ENCODE measurements around the gene CD63. TPM values are rescaled to one million over a fixed set of nuclear protein-coding genes. Genes with fewer than 3 reads are reported as not detected.

Gene CD63
- total and polyA plus RNA-seq, 9 of the 15 experiments (the other 6 are each of a cell fraction or from before 2014, with no cell fraction given) = 313 to 735 (median 433) TPM

DNA sequence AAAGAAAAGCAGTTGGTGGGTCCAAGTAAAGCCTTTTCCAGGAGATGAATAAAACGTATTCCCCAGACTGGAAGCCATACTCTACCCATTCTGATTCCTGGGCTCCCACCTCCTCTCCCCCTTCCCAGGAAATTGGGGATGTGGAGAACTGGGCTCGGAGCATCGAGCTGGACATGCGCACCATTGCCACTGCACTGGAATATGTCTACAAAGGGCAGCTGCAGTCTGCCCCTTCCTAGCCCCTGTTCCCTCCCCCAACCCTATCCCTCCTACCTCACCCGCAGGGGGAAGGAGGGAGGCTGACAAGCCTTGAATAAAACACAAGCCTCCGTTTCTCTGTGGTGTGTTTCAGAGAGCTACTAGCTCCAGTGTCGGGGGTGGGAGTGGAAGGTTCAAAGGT is 9.4 kb downstream of the CD63 start:
- Histone ChIP-seq H3K9me1 (ENCODE audit: control insufficient read depth, insufficient read depth, low read length) (no peaks in the 10 kb centered on the region), H3K27ac (ENCODE audit: extremely low read depth, low read depth, low read length) (no peak overlapping the region), H3K79me2 (ENCODE audit: control insufficient read depth, insufficient read depth, low read length) (peaks cover 6% of the 10 kb centered on the region; the same call in 2 of the 3 replicates), H3K4me2 (ENCODE audit: insufficient read depth, low read length) (no peak overlapping the region), H3K27me3 (ENCODE audit: control insufficient read depth in 2 of 2, insufficient read depth in 2 of 2, low read length in 2 of 2) (no peaks in the 10 kb centered on the region), H2AFZ (ENCODE audit: low read depth, low read length) (no peak overlapping the region), H3K4me3 (no peak overlapping the region), H3K9ac (ENCODE audit: insufficient read depth in 1 of 2, low read depth in 2 of 2, low read length in 2 of 2) (no peak overlapping the region), H4K20me1 (replicated peaks; ENCODE audit: control insufficient read depth, insufficient read depth, low read length) (peaks cover 8% of the 10 kb centered on the region; the same call in 1 of the 2 replicates), H3K4me1 (replicated peaks in 1 of 2; ENCODE audit: control insufficient read depth in 2 of 2, insufficient read depth in 2 of 2, low read length in 2 of 2) (peaks cover 18 to 29% of the 10 kb centered on the region in 2 experiments; a peak in 4 of 5 replicates), H3K36me3 (ENCODE audit: control insufficient read depth, insufficient read depth, low read length) (peaks cover 12% of the 10 kb centered on the region; the same call in 2 of the 3 replicates), H3K9me3 (replicated peaks; ENCODE audit: control insufficient read depth, insufficient read depth, low read depth, low read length) (no peaks in the 10 kb centered on the region)
- TF ChIP-seq, protein P1, sequence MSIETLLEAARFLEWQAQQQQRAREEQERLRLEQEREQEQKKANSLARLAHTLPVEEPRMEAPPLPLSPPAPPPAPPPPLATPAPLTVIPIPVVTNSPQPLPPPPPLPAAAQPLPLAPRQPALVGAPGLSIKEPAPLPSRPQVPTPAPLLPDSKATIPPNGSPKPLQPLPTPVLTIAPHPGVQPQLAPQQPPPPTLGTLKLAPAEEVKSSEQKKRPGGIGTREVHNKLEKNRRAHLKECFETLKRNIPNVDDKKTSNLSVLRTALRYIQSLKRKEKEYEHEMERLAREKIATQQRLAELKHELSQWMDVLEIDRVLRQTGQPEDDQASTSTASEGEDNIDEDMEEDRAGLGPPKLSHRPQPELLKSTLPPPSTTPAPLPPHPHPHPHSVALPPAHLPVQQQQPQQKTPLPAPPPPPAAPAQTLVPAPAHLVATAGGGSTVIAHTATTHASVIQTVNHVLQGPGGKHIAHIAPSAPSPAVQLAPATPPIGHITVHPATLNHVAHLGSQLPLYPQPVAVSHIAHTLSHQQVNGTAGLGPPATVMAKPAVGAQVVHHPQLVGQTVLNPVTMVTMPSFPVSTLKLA (conservative IDR thresholded peaks at IDR 0.05) = no peak
- no peak for TF ChIP-seq ZNF696 (CRISPR knock-in tag; conservative IDR thresholded peaks at IDR 0.05)
- TF ChIP-seq, protein P2, sequence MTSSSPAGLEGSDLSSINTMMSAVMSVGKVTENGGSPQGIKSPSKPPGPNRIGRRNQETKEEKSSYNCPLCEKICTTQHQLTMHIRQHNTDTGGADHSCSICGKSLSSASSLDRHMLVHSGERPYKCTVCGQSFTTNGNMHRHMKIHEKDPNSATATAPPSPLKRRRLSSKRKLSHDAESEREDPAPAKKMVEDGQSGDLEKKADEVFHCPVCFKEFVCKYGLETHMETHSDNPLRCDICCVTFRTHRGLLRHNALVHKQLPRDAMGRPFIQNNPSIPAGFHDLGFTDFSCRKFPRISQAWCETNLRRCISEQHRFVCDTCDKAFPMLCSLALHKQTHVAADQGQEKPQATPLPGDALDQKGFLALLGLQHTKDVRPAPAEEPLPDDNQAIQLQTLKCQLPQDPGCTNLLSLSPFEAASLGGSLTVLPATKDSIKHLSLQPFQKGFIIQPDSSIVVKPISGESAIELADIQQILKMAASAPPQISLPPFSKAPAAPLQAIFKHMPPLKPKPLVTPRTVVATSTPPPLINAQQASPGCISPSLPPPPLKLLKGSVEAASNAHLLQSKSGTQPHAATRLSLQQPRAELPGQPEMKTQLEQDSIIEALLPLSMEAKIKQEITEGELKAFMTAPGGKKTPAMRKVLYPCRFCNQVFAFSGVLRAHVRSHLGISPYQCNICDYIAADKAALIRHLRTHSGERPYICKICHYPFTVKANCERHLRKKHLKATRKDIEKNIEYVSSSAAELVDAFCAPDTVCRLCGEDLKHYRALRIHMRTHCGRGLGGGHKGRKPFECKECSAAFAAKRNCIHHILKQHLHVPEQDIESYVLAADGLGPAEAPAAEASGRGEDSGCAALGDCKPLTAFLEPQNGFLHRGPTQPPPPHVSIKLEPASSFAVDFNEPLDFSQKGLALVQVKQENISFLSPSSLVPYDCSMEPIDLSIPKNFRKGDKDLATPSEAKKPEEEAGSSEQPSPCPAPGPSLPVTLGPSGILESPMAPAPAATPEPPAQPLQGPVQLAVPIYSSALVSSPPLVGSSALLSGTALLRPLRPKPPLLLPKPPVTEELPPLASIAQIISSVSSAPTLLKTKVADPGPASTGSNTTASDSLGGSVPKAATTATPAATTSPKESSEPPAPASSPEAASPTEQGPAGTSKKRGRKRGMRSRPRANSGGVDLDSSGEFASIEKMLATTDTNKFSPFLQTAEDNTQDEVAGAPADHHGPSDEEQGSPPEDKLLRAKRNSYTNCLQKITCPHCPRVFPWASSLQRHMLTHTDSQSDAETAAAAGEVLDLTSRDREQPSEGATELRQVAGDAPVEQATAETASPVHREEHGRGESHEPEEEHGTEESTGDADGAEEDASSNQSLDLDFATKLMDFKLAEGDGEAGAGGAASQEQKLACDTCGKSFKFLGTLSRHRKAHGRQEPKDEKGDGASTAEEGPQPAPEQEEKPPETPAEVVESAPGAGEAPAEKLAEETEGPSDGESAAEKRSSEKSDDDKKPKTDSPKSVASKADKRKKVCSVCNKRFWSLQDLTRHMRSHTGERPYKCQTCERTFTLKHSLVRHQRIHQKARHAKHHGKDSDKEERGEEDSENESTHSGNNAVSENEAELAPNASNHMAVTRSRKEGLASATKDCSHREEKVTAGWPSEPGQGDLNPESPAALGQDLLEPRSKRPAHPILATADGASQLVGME (CRISPR knock-in tag; IDR thresholded peaks at IDR 0.05) = no peak
- TF ChIP-seq ZNF707 (CRISPR knock-in tag; conservative IDR thresholded peaks at IDR 0.05) = no peak
- TF ChIP-seq, protein P3, sequence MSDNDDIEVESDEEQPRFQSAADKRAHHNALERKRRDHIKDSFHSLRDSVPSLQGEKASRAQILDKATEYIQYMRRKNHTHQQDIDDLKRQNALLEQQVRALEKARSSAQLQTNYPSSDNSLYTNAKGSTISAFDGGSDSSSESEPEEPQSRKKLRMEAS (CRISPR knock-in tag; IDR thresholded peaks at IDR 0.05) = no peak
- TF ChIP-seq XRCC3 (IDR thresholded peaks at IDR 0.05) = no peak
- TF ChIP-seq MXI1 (IDR thresholded peaks at IDR 0.05; ENCODE audit: low read depth, low read length) = no peak
- TF ChIP-seq ETV6 (IDR thresholded peaks at IDR 0.05; ENCODE audit: borderline replicate concordance in 1 of 2, low read depth in 2 of 2, low read length in 1 of 2) = no peak
- TF ChIP-seq ETV6 (CRISPR knock-in tag; IDR thresholded peaks at IDR 0.05; ENCODE audit: borderline replicate concordance) = no peak
- 67% methylated on average over 7 of the region's 7 CpGs for WGBS (ENCODE audit: insufficient coverage, low coverage, missing lambda C conversion rate)
- ChIA-PET CTCF (ENCODE audit: low intra/inter-chr PET ratio) (no interaction called here), POLR2A (interaction anchor here (0.5 to 1.7 kb wide), 7 partner anchors 10 to 600 kb away, joined by 3 to 8 read pairs (median 5); partner anchors contain the start of gene CD63)
- no peak for ATAC-seq
- in situ Hi-C loops (cut with MboI) = no loop called here
- FAIRE-seq = no peak
- intact Hi-C loops (cut with micrococcal nuclease) = no loop called here
- BruUV-seq (replicated peaks) = no TSS peak
- DNase-seq (ENCODE audit: extremely low read depth in 1 of 4, low spot score in 3 of 4) = no peak

Data from K562 (cell line).